Colonic mucosa (tissue), 4 donors: ENCODE measurements around the gene CD44. TPM values are rescaled to one million over a fixed set of nuclear protein-coding genes. Genes with fewer than 3 reads are reported as not detected.

Source experiments
- DNase-seq: peaks from one replicate; pipeline ENCODE4 v3.0.0-alpha.2; 2020
- H3K27ac ChIP-seq: fragments of 200-600 bp; one replicate; pipeline ENCODE4 v1.8.0; 2021
- H3K27me3 ChIP-seq: fragments of 200-600 bp; one replicate; pipeline ENCODE4 v1.8.0; 2021
- H3K36me3 ChIP-seq: fragments of 200-600 bp; one replicate; pipeline ENCODE4 v1.8.0; 2021
- H3K4me1 ChIP-seq: fragments of 200-600 bp; one replicate; pipeline ENCODE4 v1.8.0; 2021; ENCODE audit warnings: mild to moderate bottlenecking
- H3K4me3 ChIP-seq: fragments of 200-600 bp; one replicate; pipeline ENCODE4 v1.8.0; 2021
- H3K9ac ChIP-seq, 2 donors: one replicate each; pipeline ENCODE4 v1.7.0; 2013; ENCODE audit warnings: control low read depth in 2 of 2, low read depth in 2 of 2, low read length in 2 of 2
- H3K9me3 ChIP-seq: fragments of 200-600 bp; one replicate; pipeline ENCODE4 v1.8.0; 2021
- CTCF ChIP-seq: fragments of 200-600 bp; IDR thresholded peaks from one replicate; pipeline ENCODE4 v1.8.0; 2022; ENCODE audit warnings: antibody characterized with exemption, mild to moderate bottlenecking
- intact Hi-C: fragments of 100-400 bp; cut with DNase I; formaldehyde crosslinking; loops from one replicate; pipeline ENCODE4 v1.14.1; 2022
- total RNA-seq, 2 donors: library from RNA; stranded (reverse); fragmentation: NEBNext Ultra II Directional in 1 of 2; extraction: Animal tissue kit (Norgen Biotek cat#: 25700) in 1 of 2; gene quantifications; one replicate each; pipeline ENCODE4 v1.2.1, GENCODE V29; 2021
- donor health status: healthy.
- donor health status: DM: no; HTN: no; CAD: no.
- donor health status: DM: no; HTN: no; CAD: no.

Gene CD44
- total RNA-seq, 2 donors from 2014 or later = 152 to 171 TPM

- Histone ChIP-seq H3K36me3 (no peaks in the 10 kb centered on the region), H3K4me1 (peaks cover 4% of the 10 kb centered on the region), H3K9me3 (no peaks in the 10 kb centered on the region), H3K27ac (no peak overlapping the region), H3K9ac (no peak overlapping the region), H3K27me3 (no peaks in the 10 kb centered on the region), H3K4me3 (no peak overlapping the region)
- intact Hi-C loops = no loop called here
- no peak for DNase-seq
- TF ChIP-seq CTCF = no peak
These were observed 29.9 kb upstream of the CD44 start for GRCh38 chr11:35109041-35109440.

GRCh38 chr11:35109827-35110226 is 29.1 kb upstream of the CD44 start:
- Histone ChIP-seq H3K9ac (no peak overlapping the region), H3K9me3 (no peaks in the 10 kb centered on the region), H3K27ac (no peak overlapping the region), H3K4me1 (peaks cover 4% of the 10 kb centered on the region), H3K4me3 (no peak overlapping the region), H3K27me3 (no peaks in the 10 kb centered on the region), H3K36me3 (no peaks in the 10 kb centered on the region)
- no peak for TF ChIP-seq CTCF
- DNase-seq = no peak
- intact Hi-C loops = no loop called here

- Histone ChIP-seq H3K9me3 (no peaks in the 10 kb centered on the region), H3K27me3 (no peaks in the 10 kb centered on the region), H3K36me3 (no peaks in the 10 kb centered on the region), H3K27ac (no peak overlapping the region), H3K9ac (no peak overlapping the region), H3K4me3 (no peak overlapping the region), H3K4me1 (peaks cover 4% of the 10 kb centered on the region)
- no peak for TF ChIP-seq CTCF
- peak; percentile 41 for DNase-seq
- intact Hi-C loops = no loop called here
These were observed 27.6 kb upstream of the CD44 start for GRCh38 chr11:35111161-35112055.

- peaks cover 4% of the 10 kb centered on the region for H3K4me1 ChIP-seq
- no peak overlapping the region for H3K9ac ChIP-seq
- no peak overlapping the region for H3K27ac ChIP-seq
- DNase-seq = no peak
- no peak overlapping the region for H3K4me3 ChIP-seq
- TF ChIP-seq CTCF = no peak
- no peaks in the 10 kb centered on the region for H3K27me3 ChIP-seq
- H3K9me3 ChIP-seq = no peaks in the 10 kb centered on the region
- no peaks in the 10 kb centered on the region for H3K36me3 ChIP-seq
- intact Hi-C loops = no loop called here
These were observed 26.7 kb upstream of the CD44 start for GRCh38 chr11:35112056-35112845.

GRCh38 chr11:35112846-35113105 is 26.2 kb upstream of the CD44 start:
- H3K36me3 ChIP-seq = no peaks in the 10 kb centered on the region
- no peak overlapping the region for H3K9ac ChIP-seq
- DNase-seq = no peak
- no peak overlapping the region for H3K27ac ChIP-seq
- H3K9me3 ChIP-seq = no peaks in the 10 kb centered on the region
- H3K27me3 ChIP-seq = no peaks in the 10 kb centered on the region
- TF ChIP-seq CTCF = no peak
- H3K4me1 ChIP-seq = peaks cover 4% of the 10 kb centered on the region
- intact Hi-C loops = no loop called here
- H3K4me3 ChIP-seq = no peak overlapping the region
